HepG2 (cell line): ENCODE results near the gene ZNF106. TPM values are rescaled to one million over a fixed set of nuclear protein-coding genes. Genes with fewer than 3 reads are reported as not detected.

Source experiments
- ATAC-seq: fragments of 200-7000 bp; cut with Tn5 transposase; 3 replicates; pipeline ENCODE4 v1.9.1; 2020; ENCODE audit warnings: mild to moderate bottlenecking, moderate library complexity
- BruUV-seq: library from RNA; stranded (reverse); fragments of 400-500 nt; replicated peaks from 2 replicates; lab custom pipeline; 2021; lab: Mats Ljungman, UMichigan
- CTCF ChIA-PET: fragments of 300-600 bp; formaldehyde crosslinking; extraction: SDS; loops from one replicate; lab custom pipeline; 2021; ENCODE audit warnings: low total read pairs, inconsistent platforms, low intra/inter-chr PET ratio; lab: Yijun Ruan, JAX
- POLR2A ChIA-PET: fragments of 350-600 bp; sonication (Branson Sonifier 250); formaldehyde crosslinking; loops from one replicate; lab custom pipeline; 2020; ENCODE audit warnings: antibody characterized with exemption, inconsistent platforms; lab: Yijun Ruan, JAX
- DNase-seq: peaks from one replicate; pipeline ENCODE4 v3.0.0-alpha.2; 2015; ENCODE audit warnings: low spot score
- FAIRE-seq: peaks from 3 replicates; lab custom pipeline; 2011; peaks lifted over from hg19 to GRCh38; lab: Jason Lieb, UNC
- H2AFZ ChIP-seq: one replicate; pipeline ENCODE4 v1.6.1; 2011; ENCODE audit warnings: low read length, inconsistent platforms
- H3K27ac ChIP-seq: fragments of 300-600 bp; 3 replicates; pipeline ENCODE4 v1.8.0; 2011; ENCODE audit warnings: mixed run types, mild to moderate bottlenecking, mixed read lengths, low read length, inconsistent platforms; ENCODE audit not compliant: insufficient read depth; ENCODE audit errors: extremely low read length
- H3K27me3 ChIP-seq, 2 experiments: fragments of 200-600 bp in 1 of 2; 2 replicates in 1 of 2; 3 replicates in 1 of 2; pipeline versions ENCODE4 v1.6.0 to v1.8.0; 2011; ENCODE audit warnings: low read length in 2 of 2, mild to moderate bottlenecking in 2 of 2, moderate library complexity in 2 of 2, inconsistent platforms in 1 of 2; ENCODE audit not compliant: insufficient read depth in 2 of 2, control insufficient read depth in 1 of 2
- H3K36me3 ChIP-seq, 2 experiments: fragments of 200-600 bp in 1 of 2; replicated peaks in 1 of 2; 2 replicates in 1 of 2; 3 replicates in 1 of 2; pipeline versions ENCODE4 v1.5.1 to v1.8.0; 2011; ENCODE audit warnings: low read length in 2 of 2, inconsistent platforms in 1 of 2; ENCODE audit not compliant: insufficient read depth in 2 of 2, control insufficient read depth in 1 of 2
- H3K4me1 ChIP-seq: 2 replicates; pipeline ENCODE4 v1.5.1; 2012; ENCODE audit warnings: low read length, inconsistent platforms; ENCODE audit not compliant: insufficient read depth
- H3K4me2 ChIP-seq: 2 replicates; pipeline ENCODE4 v1.6.0; 2011; ENCODE audit warnings: low read depth, low read length, inconsistent platforms
- H3K4me3 ChIP-seq, 3 experiments: fragments of 200-600 bp in 1 of 3; sonication (generic), shearing (Covaris generic) in 1 of 3; replicated peaks in 1 of 3; 2 replicates each; pipeline ENCODE4 v1.5.1; 2011 to 2016; ENCODE audit warnings: low read length in 3 of 3, inconsistent platforms in 2 of 3, low read depth in 2 of 3, mild to moderate bottlenecking in 2 of 3, control low read depth in 1 of 3, mixed read lengths in 1 of 3; ENCODE audit not compliant: insufficient read depth in 1 of 3
- H3K79me2 ChIP-seq: one replicate; pipeline ENCODE4 v1.6.1; 2011; ENCODE audit warnings: low read length, inconsistent platforms; ENCODE audit not compliant: insufficient read depth
- H3K9ac ChIP-seq: 2 replicates; pipeline ENCODE4 v1.6.0; 2011; ENCODE audit warnings: mild to moderate bottlenecking, low read depth, low read length, inconsistent platforms; ENCODE audit not compliant: insufficient read depth
- H3K9me3 ChIP-seq: 2 replicates; pipeline ENCODE4 v1.5.1; 2012; ENCODE audit warnings: mild to moderate bottlenecking, low read length
- H4K20me1 ChIP-seq: 2 replicates; pipeline ENCODE4 v1.6.0; 2011; ENCODE audit warnings: inconsistent platforms, mild to moderate bottlenecking, low read length, moderate library complexity; ENCODE audit not compliant: insufficient read depth
- KDM5A ChIP-seq: fragments of 200-600 bp; sonication (generic); IDR thresholded peaks from 2 replicates; pipeline ENCODE4 v1.7.0; 2018; ENCODE audit warnings: antibody characterized with exemption, mild to moderate bottlenecking, low read length, borderline replicate concordance
- NFE2L1 ChIP-seq: sonication (generic); formaldehyde crosslinking; IDR thresholded peaks from 2 replicates; pipeline ENCODE4 v1.4.0; 2020; ENCODE audit warnings: missing genetic modification reagents, mild to moderate bottlenecking, borderline replicate concordance
- SIX4 ChIP-seq: sonication (generic); formaldehyde crosslinking; IDR thresholded peaks from 2 replicates; pipeline ENCODE4 v1.4.0; 2020; ENCODE audit warnings: missing genetic modification reagents
- TOPORS ChIP-seq: sonication (generic); formaldehyde crosslinking; IDR thresholded peaks from 2 replicates; pipeline ENCODE4 v1.8.0; 2023; ENCODE audit warnings: mild to moderate bottlenecking, missing genetic modification reagents
- ZNF234 ChIP-seq: sonication (generic); formaldehyde crosslinking; conservative IDR thresholded peaks from 2 replicates; pipeline ENCODE4 v1.5.1; 2020; ENCODE audit warnings: mild to moderate bottlenecking, missing genetic modification reagents
- ZNF484 ChIP-seq: sonication (generic); formaldehyde crosslinking; IDR thresholded peaks from 2 replicates; pipeline ENCODE4 v1.5.1; 2020; ENCODE audit warnings: mild to moderate bottlenecking, low read depth, missing genetic modification reagents, borderline replicate concordance
- WGBS: methylation state at CpG from one replicate; pipeline ENCODE4 v1.1.6; 2017; ENCODE audit warnings: low lambda C conversion rate; 5-methylcytosine and 5-hydroxymethylcytosine counted together
- in situ Hi-C: cut with HindIII; loops from 2 replicates; pipeline ENCODE4 v1.10.0; 2017; ENCODE audit warnings: low pct_unique_long_range_greater_than_20kb; ENCODE audit not compliant: extremely low pct_ligation_motif_present
- intact Hi-C: fragments of 100-400 bp; cut with micrococcal nuclease; formaldehyde crosslinking; loops from one replicate; pipeline ENCODE4 v1.10.0; 2022; ENCODE audit not compliant: unreplicated experiment
- polyA plus RNA-seq, 8 experiments: library from polyadenylated mRNA; depleted of rRNA in 3 of 8; stranded (reverse) in 7 of 8; unstranded in 1 of 8; fragments of >200 nt; fragmentation: Illumina TruSeq in 4 of 8; extraction: Trizol in 4 of 8; gene quantifications; 2 replicates each; pipeline versions ENCODE4 v1.2.1 to v1.2.3, GENCODE V29; 2011 to 2016; ENCODE audit warnings: low read depth in 4 of 8, missing spikeins in 1 of 8, mixed read lengths in 1 of 8; ENCODE audit not compliant: insufficient read depth in 1 of 8
- total RNA-seq, 5 experiments: library from RNA; depleted of rRNA; stranded (reverse); fragments of >200 nt; fragmentation: Illumina TruSeq; extraction: Trizol; gene quantifications; 2 replicates each; pipeline ENCODE4 v1.2.3, GENCODE V29; 2016; ENCODE audit warnings: low read depth in 1 of 5
- TF ChIP-seq, protein P1 (sequence below): sonication (generic); formaldehyde crosslinking; IDR thresholded peaks from one replicate; pipeline ENCODE4 v1.5.1; 2020; ENCODE audit warnings: mild to moderate bottlenecking, missing genetic modification reagents; ENCODE audit errors: not compliant biosample characterization
- TF ChIP-seq, protein P2 (sequence below): sonication (generic); formaldehyde crosslinking; IDR thresholded peaks from 2 replicates; pipeline ENCODE4 v1.8.0; 2022; ENCODE audit warnings: mild to moderate bottlenecking, missing genetic modification reagents, moderate library complexity
- TF ChIP-seq, protein P3 (sequence below): sonication (generic); formaldehyde crosslinking; IDR thresholded peaks from 2 replicates; pipeline ENCODE4 v1.4.0; 2020; ENCODE audit warnings: mild to moderate bottlenecking, missing genetic modification reagents

ZNF106 gene
- total and polyA plus RNA-seq, 2 of the 13 experiments (the other 11 are each of a cell fraction or from before 2014, with no cell fraction given), result 12.5 to 35.1 TPM

DNA sequence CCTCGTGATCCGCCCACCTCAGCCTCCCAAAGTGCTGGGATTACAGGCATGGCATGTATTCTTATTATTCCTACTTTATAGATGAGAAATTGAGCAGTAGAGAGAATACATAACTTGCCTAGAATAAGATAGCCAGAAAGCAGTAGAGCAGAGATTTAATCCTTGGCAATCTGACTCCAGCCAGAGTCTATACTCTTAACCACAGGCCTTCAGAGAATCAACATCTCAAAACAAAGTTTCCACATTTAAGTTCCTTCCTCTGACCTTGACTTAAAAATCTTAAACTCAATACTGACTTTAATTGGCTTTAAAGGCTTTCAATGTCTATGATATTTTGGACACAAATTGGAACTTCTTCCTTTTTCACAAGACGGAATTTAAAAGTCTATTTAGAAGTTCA lies 37.1 kb downstream of the ZNF106 start:
- Histone ChIP-seq H3K4me3 (no peak overlapping the region), H3K9me3 (no peaks in the 10 kb centered on the region), H3K9ac (no peak overlapping the region), H3K4me1 (no peaks in the 10 kb centered on the region), H3K36me3 (peaks cover 8 to 29% of the 10 kb centered on the region in 2 experiments), H3K4me2 (no peak overlapping the region), H3K79me2 (no peaks in the 10 kb centered on the region), H2AFZ (no peak overlapping the region), H3K27ac (no peak overlapping the region), H4K20me1 (no peaks in the 10 kb centered on the region), H3K27me3 (no peaks in the 10 kb centered on the region)
- in situ Hi-C loops, result no loop called here
- POLR2A ChIA-PET, result no interaction called here
- intact Hi-C loops, result no loop called here
- BruUV-seq, result no TSS peak
- ATAC-seq, result no peak
- CTCF ChIA-PET, result no interaction called here
- 98% methylated on average over 3 of the region's 3 CpGs for WGBS
- no peak for FAIRE-seq
- no peak for DNase-seq
- TF ChIP-seq NFE2L1 (CRISPR knock-in tag) (no peak), ZNF234 (CRISPR knock-in tag) (no peak), SIX4 (CRISPR knock-in tag) (no peak), KDM5A (no peak), ZNF484 (CRISPR knock-in tag) (no peak), TOPORS (no peak)
- TF ChIP-seq, protein P1, sequence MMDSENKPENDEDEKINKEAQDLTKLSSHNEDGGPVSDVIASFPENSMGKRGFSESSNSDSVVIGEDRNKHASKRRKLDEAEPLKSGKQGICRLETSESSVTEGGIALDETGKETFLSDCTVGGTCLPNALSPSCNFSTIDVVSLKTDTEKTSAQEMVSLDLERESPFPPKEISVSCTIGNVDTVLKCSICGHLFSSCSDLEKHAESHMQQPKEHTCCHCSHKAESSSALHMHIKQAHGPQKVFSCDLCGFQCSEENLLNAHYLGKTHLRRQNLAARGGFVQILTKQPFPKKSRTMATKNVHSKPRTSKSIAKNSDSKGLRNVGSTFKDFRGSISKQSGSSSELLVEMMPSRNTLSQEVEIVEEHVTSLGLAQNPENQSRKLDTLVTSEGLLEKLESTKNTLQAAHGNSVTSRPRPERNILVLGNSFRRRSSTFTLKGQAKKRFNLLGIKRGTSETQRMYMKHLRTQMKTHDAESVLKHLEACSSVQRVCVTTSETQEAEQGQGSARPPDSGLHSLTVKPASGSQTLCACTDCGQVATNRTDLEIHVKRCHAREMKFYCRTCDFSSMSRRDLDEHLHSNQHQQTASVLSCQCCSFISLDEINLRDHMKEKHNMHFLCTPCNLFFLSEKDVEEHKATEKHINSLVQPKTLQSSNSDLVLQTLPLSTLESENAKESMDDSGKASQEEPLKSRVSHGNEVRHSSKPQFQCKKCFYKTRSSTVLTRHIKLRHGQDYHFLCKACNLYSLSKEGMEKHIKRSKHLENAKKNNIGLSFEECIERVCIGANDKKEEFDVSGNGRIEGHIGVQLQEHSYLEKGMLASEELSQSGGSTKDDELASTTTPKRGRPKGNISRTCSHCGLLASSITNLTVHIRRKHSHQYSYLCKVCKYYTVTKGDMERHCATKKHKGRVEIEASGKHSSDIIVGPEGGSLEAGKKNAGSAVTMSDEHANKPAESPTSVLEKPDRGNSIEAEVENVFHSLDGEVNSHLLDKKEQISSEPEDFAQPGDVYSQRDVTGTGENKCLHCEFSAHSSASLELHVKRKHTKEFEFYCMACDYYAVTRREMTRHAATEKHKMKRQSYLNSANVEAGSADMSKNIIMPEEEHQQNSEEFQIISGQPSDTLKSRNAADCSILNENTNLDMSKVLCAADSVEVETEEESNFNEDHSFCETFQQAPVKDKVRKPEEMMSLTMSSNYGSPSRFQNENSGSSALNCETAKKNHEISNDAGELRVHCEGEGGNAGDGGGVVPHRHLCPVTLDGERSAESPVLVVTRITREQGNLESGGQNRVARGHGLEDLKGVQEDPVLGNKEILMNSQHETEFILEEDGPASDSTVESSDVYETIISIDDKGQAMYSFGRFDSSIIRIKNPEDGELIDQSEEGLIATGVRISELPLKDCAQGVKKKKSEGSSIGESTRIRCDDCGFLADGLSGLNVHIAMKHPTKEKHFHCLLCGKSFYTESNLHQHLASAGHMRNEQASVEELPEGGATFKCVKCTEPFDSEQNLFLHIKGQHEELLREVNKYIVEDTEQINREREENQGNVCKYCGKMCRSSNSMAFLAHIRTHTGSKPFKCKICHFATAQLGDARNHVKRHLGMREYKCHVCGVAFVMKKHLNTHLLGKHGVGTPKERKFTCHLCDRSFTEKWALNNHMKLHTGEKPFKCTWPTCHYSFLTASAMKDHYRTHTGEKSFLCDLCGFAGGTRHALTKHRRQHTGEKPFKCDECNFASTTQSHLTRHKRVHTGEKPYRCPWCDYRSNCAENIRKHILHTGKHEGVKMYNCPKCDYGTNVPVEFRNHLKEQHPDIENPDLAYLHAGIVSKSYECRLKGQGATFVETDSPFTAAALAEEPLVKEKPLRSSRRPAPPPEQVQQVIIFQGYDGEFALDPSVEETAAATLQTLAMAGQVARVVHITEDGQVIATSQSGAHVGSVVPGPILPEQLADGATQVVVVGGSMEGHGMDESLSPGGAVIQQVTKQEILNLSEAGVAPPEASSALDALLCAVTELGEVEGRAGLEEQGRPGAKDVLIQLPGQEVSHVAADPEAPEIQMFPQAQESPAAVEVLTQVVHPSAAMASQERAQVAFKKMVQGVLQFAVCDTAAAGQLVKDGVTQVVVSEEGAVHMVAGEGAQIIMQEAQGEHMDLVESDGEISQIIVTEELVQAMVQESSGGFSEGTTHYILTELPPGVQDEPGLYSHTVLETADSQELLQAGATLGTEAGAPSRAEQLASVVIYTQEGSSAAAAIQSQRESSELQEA (CRISPR knock-in tag), result no peak
- TF ChIP-seq, protein P2, sequence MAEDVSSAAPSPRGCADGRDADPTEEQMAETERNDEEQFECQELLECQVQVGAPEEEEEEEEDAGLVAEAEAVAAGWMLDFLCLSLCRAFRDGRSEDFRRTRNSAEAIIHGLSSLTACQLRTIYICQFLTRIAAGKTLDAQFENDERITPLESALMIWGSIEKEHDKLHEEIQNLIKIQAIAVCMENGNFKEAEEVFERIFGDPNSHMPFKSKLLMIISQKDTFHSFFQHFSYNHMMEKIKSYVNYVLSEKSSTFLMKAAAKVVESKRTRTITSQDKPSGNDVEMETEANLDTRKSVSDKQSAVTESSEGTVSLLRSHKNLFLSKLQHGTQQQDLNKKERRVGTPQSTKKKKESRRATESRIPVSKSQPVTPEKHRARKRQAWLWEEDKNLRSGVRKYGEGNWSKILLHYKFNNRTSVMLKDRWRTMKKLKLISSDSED (CRISPR knock-in tag), result no peak
- TF ChIP-seq, protein P3, sequence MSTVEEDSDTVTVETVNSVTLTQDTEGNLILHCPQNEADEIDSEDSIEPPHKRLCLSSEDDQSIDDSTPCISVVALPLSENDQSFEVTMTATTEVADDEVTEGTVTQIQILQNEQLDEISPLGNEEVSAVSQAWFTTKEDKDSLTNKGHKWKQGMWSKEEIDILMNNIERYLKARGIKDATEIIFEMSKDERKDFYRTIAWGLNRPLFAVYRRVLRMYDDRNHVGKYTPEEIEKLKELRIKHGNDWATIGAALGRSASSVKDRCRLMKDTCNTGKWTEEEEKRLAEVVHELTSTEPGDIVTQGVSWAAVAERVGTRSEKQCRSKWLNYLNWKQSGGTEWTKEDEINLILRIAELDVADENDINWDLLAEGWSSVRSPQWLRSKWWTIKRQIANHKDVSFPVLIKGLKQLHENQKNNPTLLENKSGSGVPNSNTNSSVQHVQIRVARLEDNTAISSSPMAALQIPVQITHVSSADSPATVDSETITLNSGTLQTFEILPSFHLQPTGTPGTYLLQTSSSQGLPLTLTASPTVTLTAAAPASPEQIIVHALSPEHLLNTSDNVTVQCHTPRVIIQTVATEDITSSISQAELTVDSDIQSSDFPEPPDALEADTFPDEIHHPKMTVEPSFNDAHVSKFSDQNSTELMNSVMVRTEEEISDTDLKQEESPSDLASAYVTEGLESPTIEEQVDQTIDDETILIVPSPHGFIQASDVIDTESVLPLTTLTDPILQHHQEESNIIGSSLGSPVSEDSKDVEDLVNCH, result no peak
